HT-29 (cell line): ENCODE measurements around the gene TOR1B. TPM values are rescaled to one million over a fixed set of nuclear protein-coding genes. Genes with fewer than 3 reads are reported as not detected.

Experiments used
- DNase-seq: peaks from one replicate; pipeline ENCODE4 v3.0.0-alpha.2; 2015; ENCODE audit warnings: low spot score
- total RNA-seq: library from RNA; depleted of rRNA; stranded (reverse); fragments of >200 nt; shearing (Covaris generic); gene quantifications from 2 replicates; pipeline ENCODE4 v1.2.3, GENCODE V29; 2014; rRNA removed

The TOR1B gene
- total RNA-seq, 1 experiment from 2014 or later: 27.1 TPM

- no peak for DNase-seq
Measured at GRCh38 chr9:129840034-129840433, 37.0 kb downstream of the TOR1B start.

GRCh38 chr9:129841071-129841470 lies 38.1 kb downstream of the TOR1B start:
- no peak for DNase-seq

- DNase-seq: no peak
Measured at GRCh38 chr9:129845373-129845772, 42.4 kb downstream of the TOR1B start.

- no peak for DNase-seq
Measured at GRCh38 chr9:129848712-129849441, 45.9 kb downstream of the TOR1B start.

- no peak for DNase-seq
Measured at GRCh38 chr9:129849901-129850300, 46.9 kb downstream of the TOR1B start.

- no peak for DNase-seq
Measured at GRCh38 chr9:129850821-129851550, 48.0 kb downstream of the TOR1B start.

GRCh38 chr9:129851821-129852220 lies 48.8 kb downstream of the TOR1B start:
- DNase-seq: no peak

- DNase-seq: no peak
Measured at GRCh38 chr9:129852579-129852978, 49.6 kb downstream of the TOR1B start.

- no peak for DNase-seq
Measured at GRCh38 chr9:129853614-129854013, 50.6 kb downstream of the TOR1B start.

GRCh38 chr9:129854588-129855110 lies 51.7 kb downstream of the TOR1B start:
- DNase-seq: no peak

GRCh38 chr9:129857207-129857606 lies 54.2 kb downstream of the TOR1B start:
- no peak for DNase-seq

GRCh38 chr9:129858167-129858962 lies 55.4 kb downstream of the TOR1B start:
- DNase-seq: no peak

Other genes with a start within 250 kb of the TOR1B start
- gene C9orf50, start 182.1 kb upstream of the TOR1B start, total RNA-seq: not detected in 2 replicates
- gene NTMT1, start 177.0 kb upstream of the TOR1B start, total RNA-seq: 68.7 and 83.8 TPM in 2 replicates
- gene ASB6, start 161.0 kb upstream of the TOR1B start, total RNA-seq: 25.5 and 25.9 TPM in 2 replicates
- not detected in 2 replicates for gene PRRX2, start 137.5 kb upstream of the TOR1B start, total RNA-seq
- 0.41 and 0.94 TPM in 2 replicates for gene PTGES, start 50.1 kb upstream of the TOR1B start, total RNA-seq
- gene TOR1A, start 21.0 kb downstream of the TOR1B start, total RNA-seq: 21.3 and 25.2 TPM in 2 replicates
- 27.9 and 37.8 TPM in 2 replicates for gene C9orf78, start 32.1 kb downstream of the TOR1B start, total RNA-seq
- gene USP20, start 32.3 kb downstream of the TOR1B start, total RNA-seq: 12.4 and 14.8 TPM in 2 replicates
- gene FNBP1, start 240.0 kb downstream of the TOR1B start, total RNA-seq: 2.4 and 3.1 TPM in 2 replicates